Measurements from ENCODE around the gene TENM3. TPM values are rescaled to one million over a fixed set of nuclear protein-coding genes. Genes with fewer than 3 reads are reported as not detected.

TENM3 gene
- total RNA-seq, 1 donor, result 14.0 TPM

GRCh38 chr4:182752158-182752910, 509.1 kb downstream of the TENM3 start:
- no peak for TF ChIP-seq CTCF (IDR thresholded peaks at IDR 0.05; ENCODE audit: insufficient read depth, low read length)
- H3K4me3 ChIP-seq (ENCODE audit: low read depth, low read length), result no peak overlapping the region
- DNase-seq (ENCODE audit: low read depth), result peak; percentile 70

- DNase-seq (ENCODE audit: low read depth), result no peak
- no peak for TF ChIP-seq CTCF (IDR thresholded peaks at IDR 0.05; ENCODE audit: insufficient read depth, low read length)
- H3K4me3 ChIP-seq (ENCODE audit: low read depth, low read length), result no peak overlapping the region
These were observed 511.7 kb downstream of the TENM3 start for GRCh38 chr4:182754895-182755294.

GRCh38 chr4:182756161-182756690, 513.0 kb downstream of the TENM3 start:
- TF ChIP-seq CTCF (IDR thresholded peaks at IDR 0.05; ENCODE audit: insufficient read depth, low read length), result no peak
- DNase-seq (ENCODE audit: low read depth), result no peak
- H3K4me3 ChIP-seq (ENCODE audit: low read depth, low read length), result no peak overlapping the region

GRCh38 chr4:182758273-182758672, 515.1 kb downstream of the TENM3 start:
- no peak for TF ChIP-seq CTCF (IDR thresholded peaks at IDR 0.05; ENCODE audit: insufficient read depth, low read length)
- H3K4me3 ChIP-seq (ENCODE audit: low read depth, low read length), result no peak overlapping the region
- DNase-seq (ENCODE audit: low read depth), result no peak

GRCh38 chr4:182760551-182761043, 517.4 kb downstream of the TENM3 start:
- no peak overlapping the region for H3K4me3 ChIP-seq (ENCODE audit: low read depth, low read length)
- no peak for TF ChIP-seq CTCF (IDR thresholded peaks at IDR 0.05; ENCODE audit: insufficient read depth, low read length)
- no peak for DNase-seq (ENCODE audit: low read depth)

- no peak for TF ChIP-seq CTCF (IDR thresholded peaks at IDR 0.05; ENCODE audit: insufficient read depth, low read length)
- H3K4me3 ChIP-seq (ENCODE audit: low read depth, low read length), result no peak overlapping the region
- no peak for DNase-seq (ENCODE audit: low read depth)
These were observed 520.9 kb downstream of the TENM3 start for GRCh38 chr4:182764137-182764536.

Measured in fibroblast of the aortic adventitia (primary cell).